Measurements from ENCODE around the gene LEMD3.
A peak's percentile ranks its signal among the peaks of the same experiment; 100 is the strongest.
"Not testable (repeated sequence)": the region's sequence is repeated elsewhere in the genome, so short reads cannot be mapped to it uniquely, and the experiment has no call there.

LEMD3 gene

DNA sequence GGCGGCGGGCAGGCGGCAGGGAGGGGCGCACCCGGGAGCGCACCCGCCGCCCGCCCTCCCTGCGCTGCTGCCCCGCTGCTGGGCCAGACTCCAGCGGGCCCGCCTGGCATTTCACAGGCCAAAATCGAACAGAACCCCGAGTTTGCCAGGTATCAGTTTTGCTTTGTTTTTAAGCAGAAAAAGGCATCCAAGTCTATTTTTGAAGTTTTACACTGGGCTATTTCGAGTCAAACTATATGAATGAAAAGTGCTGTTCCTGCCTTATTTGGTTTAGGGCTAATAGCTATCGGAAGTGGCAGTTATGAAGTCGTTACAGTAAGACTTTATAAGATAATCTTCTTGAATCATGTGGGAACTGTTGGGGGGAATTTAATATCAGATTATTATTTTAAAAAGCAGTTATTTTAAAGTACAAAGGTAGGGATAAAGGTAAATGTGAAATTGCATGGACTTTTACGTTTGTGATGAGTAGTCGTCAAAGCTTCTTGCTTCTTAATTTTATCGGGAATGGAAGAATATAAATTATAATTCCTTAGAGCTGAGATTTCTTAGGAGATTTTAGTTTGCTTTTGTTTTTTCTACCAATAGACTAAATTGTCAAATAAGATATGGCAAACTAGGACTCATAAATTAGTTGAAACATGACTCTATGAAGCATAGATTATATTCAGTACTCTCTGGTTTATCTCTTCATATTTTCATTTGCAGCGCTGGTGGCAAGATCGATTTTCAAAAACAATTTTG, 110.2 kb downstream of the LEMD3 start:
- DNase-seq (ENCODE audit: low read depth), result peak; percentile 62

DNA sequence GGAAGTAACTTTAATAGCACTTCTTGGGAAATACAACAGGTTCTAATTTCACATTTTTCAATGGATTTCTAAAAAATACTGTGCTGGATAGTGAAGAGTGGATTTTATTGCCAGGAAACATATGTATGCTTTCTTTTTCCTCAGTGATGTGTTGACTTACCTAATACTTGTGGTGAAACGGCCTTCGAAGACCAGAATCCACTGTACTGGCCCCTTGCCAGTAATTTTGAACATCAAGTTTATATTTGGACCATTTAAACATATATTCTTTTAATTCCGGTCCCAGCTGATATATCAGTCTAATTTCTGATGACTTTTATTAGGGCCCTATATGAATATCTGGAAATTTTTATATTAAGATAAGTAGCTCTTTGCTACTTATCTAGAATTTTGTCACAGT, 110.9 kb downstream of the LEMD3 start:
- peak; percentile 19 for DNase-seq (ENCODE audit: low read depth)

DNA sequence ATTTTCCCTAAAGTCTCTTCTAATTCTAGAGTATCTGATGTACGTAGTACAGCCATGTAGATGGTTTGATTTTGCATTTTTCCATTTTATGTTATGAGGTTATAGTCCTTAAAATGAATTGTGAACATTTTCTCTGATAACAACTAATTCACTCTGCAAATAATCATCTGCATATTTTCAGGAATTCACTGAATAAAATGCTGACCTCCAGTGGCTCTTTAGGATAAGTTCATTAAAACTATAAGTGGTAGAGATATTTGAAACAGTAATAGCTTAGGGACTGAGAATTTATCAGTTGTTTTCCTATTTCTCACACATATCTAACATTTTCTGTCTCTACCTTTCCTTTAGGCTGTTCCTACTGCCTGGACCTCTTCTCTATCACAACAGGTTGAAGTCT, 113.5 kb downstream of the LEMD3 start:
- peak; percentile 26 for DNase-seq (ENCODE audit: low read depth)

DNA sequence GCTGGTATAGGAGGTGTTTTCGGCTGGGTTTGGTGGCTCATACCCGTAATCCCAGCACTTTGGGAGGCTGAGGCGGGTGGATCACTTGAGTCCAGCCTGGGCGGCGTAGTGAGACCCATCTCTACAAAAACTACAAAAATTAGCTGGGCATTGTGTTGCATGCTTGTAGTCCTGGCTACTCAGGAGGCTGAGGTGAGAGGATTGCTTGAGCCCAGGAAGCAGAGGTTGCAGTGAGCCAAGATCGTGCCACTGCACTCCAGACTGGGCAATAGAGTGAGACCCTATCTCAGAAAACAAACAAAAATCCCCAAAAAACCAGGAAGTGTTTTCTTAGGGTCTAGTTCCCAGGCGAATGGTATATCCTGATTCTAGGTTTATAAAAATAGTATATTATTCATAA, 116.1 kb downstream of the LEMD3 start:
- DNase-seq (ENCODE audit: low read depth), result not testable (repeated sequence)

DNA sequence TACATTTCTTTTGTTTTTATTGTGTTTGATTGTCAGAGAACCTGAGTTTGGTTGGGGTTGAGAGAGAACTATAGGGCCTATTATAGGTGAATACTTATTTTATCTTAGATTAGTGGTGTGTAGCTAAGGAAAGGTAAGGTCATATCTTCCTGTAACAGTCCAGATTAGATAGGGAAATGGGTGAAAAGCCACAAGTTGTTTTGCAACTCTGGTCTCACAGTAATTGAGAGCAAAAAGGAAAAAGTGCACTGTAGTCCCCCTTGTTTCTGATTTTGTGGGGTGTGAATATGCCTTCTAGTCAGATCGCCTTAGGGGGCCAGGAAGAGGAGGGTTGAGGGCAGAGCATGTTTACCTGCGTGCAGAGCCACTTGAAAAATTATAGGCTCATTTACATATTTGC, 118.0 kb downstream of the LEMD3 start:
- no peak for DNase-seq (ENCODE audit: low read depth)

DNA sequence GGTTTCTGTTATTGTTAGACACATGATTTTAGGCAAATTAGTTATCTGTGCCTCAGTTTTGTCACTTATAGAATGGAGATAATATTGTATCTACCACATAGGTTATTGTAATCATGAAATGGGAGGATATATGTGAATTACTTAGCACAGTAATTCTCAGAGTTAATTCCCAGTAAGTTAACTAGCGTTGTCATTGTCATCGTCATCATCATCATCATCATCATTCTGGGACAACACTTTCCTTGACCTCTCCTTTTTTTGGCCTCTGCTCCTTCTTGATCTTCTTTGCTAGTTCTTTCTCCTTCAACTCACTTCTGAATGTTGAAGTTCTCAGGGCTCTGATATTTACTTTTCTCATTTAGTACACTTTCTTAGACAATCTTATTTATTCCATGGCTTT, 122.9 kb downstream of the LEMD3 start:
- no peak for DNase-seq (ENCODE audit: low read depth)

DNA sequence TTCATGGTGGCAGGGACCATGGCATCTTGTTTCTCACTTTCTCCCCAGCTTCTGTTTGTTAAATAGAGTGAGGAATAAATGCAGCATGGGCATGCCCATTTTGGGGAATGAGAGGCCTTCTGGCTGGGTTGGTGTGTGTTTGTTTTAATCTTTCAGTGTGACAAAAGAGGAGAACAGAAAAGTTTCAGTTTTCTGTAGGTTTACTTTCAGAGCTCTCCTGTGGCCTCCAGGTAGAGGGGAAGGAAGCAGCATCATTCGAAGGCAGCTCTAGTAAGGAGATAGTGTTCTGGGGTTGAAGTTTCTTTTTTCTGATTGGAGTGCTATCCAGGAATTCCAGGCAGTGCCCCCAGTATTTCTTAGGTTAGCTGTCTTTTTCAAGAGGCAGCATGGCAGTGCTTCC, 124.4 kb downstream of the LEMD3 start:
- no peak for DNase-seq (ENCODE audit: low read depth)

DNA sequence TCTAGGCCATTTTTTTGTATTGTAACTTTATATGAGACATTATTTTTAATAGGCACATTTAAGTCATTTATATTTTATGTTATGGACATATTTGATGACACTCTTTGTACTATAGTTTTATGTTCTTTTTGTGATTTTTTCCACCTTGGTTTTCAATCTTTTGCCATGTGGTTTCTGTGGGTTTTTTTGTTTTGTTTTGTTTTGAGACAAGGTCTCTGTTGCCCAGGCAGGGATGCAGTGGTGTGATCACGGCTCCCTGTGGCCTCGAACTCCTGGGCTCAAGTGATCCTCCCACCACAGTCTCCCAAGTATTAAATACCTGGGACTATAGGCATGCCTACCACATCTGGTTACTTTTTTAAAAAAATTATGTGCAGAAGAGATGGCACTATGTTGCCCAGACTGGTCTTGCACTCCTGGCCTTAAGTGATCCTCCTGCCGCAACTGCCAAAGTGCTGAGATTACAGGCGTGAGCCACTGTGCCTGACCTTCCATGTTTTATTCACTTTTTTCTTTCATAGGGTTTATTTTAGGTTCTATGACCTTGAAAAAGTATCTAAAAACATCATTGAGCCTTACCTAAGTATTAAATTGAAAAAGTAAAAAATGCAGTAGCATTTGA, 125.4 kb downstream of the LEMD3 start:
- no peak for DNase-seq (ENCODE audit: low read depth)

DNA sequence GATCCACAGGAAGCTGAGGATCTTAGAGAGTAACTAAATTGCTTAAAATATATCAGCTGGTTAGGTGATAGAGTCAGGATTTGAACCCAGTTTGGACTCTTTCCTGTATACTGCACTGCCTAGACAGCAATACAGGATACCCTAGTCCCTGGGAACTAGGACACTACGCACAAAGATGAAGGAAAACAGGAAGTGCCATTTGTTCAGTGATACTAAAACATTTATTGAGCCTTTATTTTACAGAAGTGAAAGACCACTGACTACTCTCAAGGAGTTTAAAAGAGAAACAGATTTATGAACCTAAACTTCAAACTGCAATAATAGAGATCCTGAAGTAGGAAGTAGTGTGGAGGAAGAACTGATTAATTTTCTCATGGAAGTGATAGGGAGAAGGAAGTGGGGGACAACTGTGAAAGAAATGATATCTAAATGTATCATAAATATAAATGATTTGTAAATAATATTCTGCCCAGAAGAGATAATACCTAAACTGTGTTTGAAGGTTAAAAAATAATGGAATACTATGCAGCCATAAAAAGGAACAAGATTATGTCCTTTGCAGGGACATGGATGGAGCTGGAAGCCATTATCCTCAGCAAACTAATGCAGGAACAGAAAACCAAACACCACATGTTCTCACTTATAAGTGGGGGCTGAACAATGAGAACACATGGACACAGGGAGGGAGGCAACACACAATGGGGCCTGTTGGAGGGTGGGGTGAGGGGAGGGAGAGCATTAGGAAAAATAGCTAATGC, 127.3 kb downstream of the LEMD3 start:
- no peak for DNase-seq (ENCODE audit: low read depth)

Data from ELR (cell line).